Endothelial cell of umbilical vein (primary cell): Measurements from ENCODE around the gene NEURL2.

Experiments
- CTCF ChIP-seq, 2 donors: IDR thresholded peaks; 1 replicate in 1 of 2; 2 replicates in 1 of 2; pipeline ENCODE4 v1.5.1; 2011; ENCODE audit warnings: low read length in 2 of 2, mild to moderate bottlenecking in 2 of 2, moderate library complexity in 2 of 2, control low read depth in 1 of 2, inconsistent platforms in 1 of 2, low read depth in 1 of 2; ENCODE audit not compliant: insufficient read depth in 1 of 2; ENCODE audit errors: extremely low read depth in 1 of 2
- EZH2 ChIP-seq: IDR thresholded peaks from 2 replicates; pipeline ENCODE4 v1.6.1; 2012; ENCODE audit warnings: borderline replicate concordance, low read depth, mild to moderate bottlenecking, moderate library complexity, low read length, inconsistent platforms; ENCODE audit not compliant: severe bottlenecking
- FOS ChIP-seq: IDR thresholded peaks from 2 replicates; pipeline ENCODE4 v1.6.1; 2011; ENCODE audit warnings: mild to moderate bottlenecking, low read length, moderate library complexity, borderline replicate concordance; ENCODE audit not compliant: insufficient read depth
- MAX ChIP-seq: IDR thresholded peaks from 2 replicates; pipeline ENCODE4 v1.6.1; 2011; ENCODE audit not compliant: insufficient read depth, insufficient read length
- POLR2A ChIP-seq: IDR thresholded peaks from 2 replicates; pipeline ENCODE4 v1.6.1; 2012; ENCODE audit warnings: low read depth, mild to moderate bottlenecking, control low read depth, low read length
- POLR2AphosphoS5 ChIP-seq: IDR thresholded peaks from 2 replicates; pipeline ENCODE4 v1.6.1; 2012; ENCODE audit warnings: low read depth, mild to moderate bottlenecking, control low read depth, low read length, moderate library complexity; ENCODE audit not compliant: insufficient read depth

GRCh38 chr20:45934046-45934585, 43.1 kb upstream of the NEURL2 start:
- no peak for TF ChIP-seq EZH2
- TF ChIP-seq CTCF (IDR thresholded peaks at IDR 0.05; ENCODE audit: extremely low read depth in 1 of 2, insufficient read depth in 1 of 2, low read depth in 1 of 2, low read length in 2 of 2) = no peak
- no peak for TF ChIP-seq POLR2A
- no peak for TF ChIP-seq MAX
- no peak for TF ChIP-seq FOS
- TF ChIP-seq POLR2AphosphoS5 = no peak
